Measurements from ENCODE around the gene AARS2.
"Not testable (repeated sequence)": the region's sequence is repeated elsewhere in the genome, so short reads cannot be mapped to it uniquely, and the experiment has no call there.

DNA sequence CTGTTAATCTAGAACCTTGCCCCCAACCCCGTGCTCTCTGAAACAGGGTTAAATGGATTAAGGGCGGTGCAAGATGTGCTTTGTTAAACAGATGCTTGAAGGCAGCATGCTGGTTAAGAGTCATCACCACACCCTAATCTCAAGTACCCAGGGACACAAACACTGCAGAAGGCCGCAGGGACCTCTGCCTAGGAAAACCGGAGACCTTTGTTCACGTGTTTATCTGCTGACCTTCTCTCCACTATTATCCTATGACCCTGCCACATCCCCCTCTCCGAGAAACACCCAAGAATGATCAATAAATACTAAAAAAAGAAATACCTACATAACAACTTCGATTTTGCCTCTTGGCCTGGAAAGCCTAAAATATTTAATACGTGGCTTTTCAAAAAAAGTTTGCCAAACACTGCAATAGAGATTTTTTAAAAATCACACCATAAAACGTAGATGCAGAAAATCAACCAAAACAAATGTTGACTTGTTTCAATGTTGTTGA, 4.0 kb upstream of the AARS2 start:
- not testable (repeated sequence) for TF ChIP-seq POLR2AphosphoS5, EP300 (IDR thresholded peaks at IDR 0.05)
